Tibial artery (tissue), 4 donors: ENCODE results near the gene BCAR1.
"Not testable (repeated sequence)": the region's sequence is repeated elsewhere in the genome, so short reads cannot be mapped to it uniquely, and the experiment has no call there.

Experiments
- DNase-seq, 2 donors: peaks; one replicate each; pipeline ENCODE4 v3.0.0-alpha.2; 2019
- H3K27ac ChIP-seq, 2 donors: fragments of 200-600 bp; sonication (generic) in 1 of 2; 1 replicate in 1 of 2; 2 replicates in 1 of 2; pipeline ENCODE4 v1.5.1; 2018 to 2019; ENCODE audit warnings: mild to moderate bottlenecking in 1 of 2
- H3K27me3 ChIP-seq, 2 donors: fragments of 200-600 bp; sonication (generic) in 1 of 2; one replicate each; pipeline versions ENCODE4 v1.5.1 to v1.6.0; 2016 to 2019
- H3K36me3 ChIP-seq, 3 donors: fragments of 200-600 bp; sonication (generic) in 2 of 3; one replicate each; pipeline ENCODE4 v1.5.1; 2016 to 2019; ENCODE audit warnings: mild to moderate bottlenecking in 2 of 3
- H3K4me1 ChIP-seq, 4 donors: fragments of 200-600 bp; sonication (generic) in 2 of 4; 1 replicate in 3 of 4; 2 replicates in 1 of 4; pipeline ENCODE4 v1.5.1; 2016 to 2019
- H3K4me3 ChIP-seq, 2 donors: fragments of 200-600 bp; sonication (generic) in 1 of 2; 1 replicate in 1 of 2; 2 replicates in 1 of 2; pipeline ENCODE4 v1.5.1; 2018 to 2019; ENCODE audit warnings: mild to moderate bottlenecking in 2 of 2
- H3K9me3 ChIP-seq, 3 donors: fragments of 200-600 bp; sonication (generic) in 1 of 3; one replicate each; pipeline ENCODE4 v1.5.1; 2016 to 2019
- CTCF ChIP-seq, 2 experiments: fragments of 200-600 bp in 1 of 2; fragments of 450-650 bp in 1 of 2; IDR thresholded peaks; one replicate each; pipeline ENCODE4 v1.5.1; 2017 to 2019; ENCODE audit warnings: antibody characterized with exemption in 2 of 2, mild to moderate bottlenecking in 1 of 2, moderate library complexity in 1 of 2
- intact Hi-C: fragments of 100-400 bp; cut with DNase I; formaldehyde crosslinking; loops from one replicate; pipeline ENCODE4 v1.15.0; 2023; ENCODE audit warnings: low total_unique reads

Gene BCAR1

DNA sequence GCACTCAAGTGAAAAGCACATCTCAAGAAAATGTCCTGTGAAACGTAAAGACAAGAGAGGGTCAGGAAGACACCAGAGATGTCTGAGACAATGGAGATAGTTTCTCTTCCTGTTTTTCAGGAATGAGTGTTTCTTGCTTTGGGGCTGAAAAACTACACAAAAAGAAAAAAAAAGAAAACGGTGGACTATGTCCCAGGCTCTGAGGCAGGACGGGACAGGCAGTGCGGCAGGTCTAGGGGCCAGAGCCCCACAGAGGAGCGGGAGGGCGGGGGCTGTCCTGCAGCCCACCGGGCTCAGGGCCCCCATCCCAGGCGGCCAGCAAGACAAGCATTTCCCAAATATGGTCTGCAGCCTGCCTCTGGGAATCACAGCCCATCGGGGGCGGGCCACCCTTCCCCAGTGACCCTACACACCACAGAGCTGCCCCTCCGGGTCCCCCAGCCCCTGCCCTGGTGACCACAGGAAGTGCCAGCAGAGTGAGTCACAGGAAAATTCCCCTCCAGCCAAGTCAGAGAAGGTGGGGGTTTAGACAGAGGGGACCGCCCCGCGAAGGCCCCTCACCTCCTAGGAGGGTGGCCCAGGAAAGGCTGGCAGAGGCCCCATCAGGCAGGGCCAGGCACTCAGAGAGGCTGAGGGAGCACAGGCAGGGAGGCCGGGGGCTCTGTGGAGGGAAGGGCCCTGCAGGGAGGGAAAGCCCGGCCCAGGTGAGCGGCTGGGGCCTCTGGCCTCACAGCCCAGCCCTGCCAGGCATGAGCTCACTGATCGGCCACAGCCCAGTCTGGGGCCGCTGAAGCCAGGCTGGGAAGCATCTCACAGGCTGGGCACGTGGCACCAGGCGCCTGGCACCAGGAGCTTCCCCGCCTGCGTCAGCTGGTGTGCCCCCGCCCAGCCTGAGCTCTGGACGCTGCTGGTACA, 6.3 kb downstream of the BCAR1 start:
- Histone ChIP-seq H3K9me3 (no peaks in the 10 kb centered on the region), H3K4me3 (peak overlapping the region; percentile 15 to 18), H3K36me3 (peaks cover 15 to 25% (median 16%) of the 10 kb centered on the region in 3 donors), H3K27me3 (no peaks in the 10 kb centered on the region), H3K4me1 (peaks cover 0 to 100% (median 94%) of the 10 kb centered on the region in 4 donors), H3K27ac (peak overlapping the region; percentile 93 to 99)
- intact Hi-C loops: no loop called here
- peak; percentile 88 to 99 for DNase-seq
- no peak for TF ChIP-seq CTCF (IDR thresholded peaks at IDR 0.05)

- Histone ChIP-seq H3K36me3 (peaks cover 15 to 25% (median 16%) of the 10 kb centered on the region in 3 donors), H3K4me1 (peaks cover 0 to 100% (median 94%) of the 10 kb centered on the region in 4 donors), H3K4me3 (peak overlapping the region in 1 of 2 donors; percentile 17), H3K27ac (peak overlapping the region; percentile 93 to 99), H3K9me3 (no peaks in the 10 kb centered on the region), H3K27me3 (no peaks in the 10 kb centered on the region)
- no peak for TF ChIP-seq CTCF (IDR thresholded peaks at IDR 0.05)
- intact Hi-C loops: no loop called here
- peak; percentile 82 to 94 for DNase-seq
Measured at GRCh38 chr16:75244225-75244809, 7.1 kb downstream of the BCAR1 start.

DNA sequence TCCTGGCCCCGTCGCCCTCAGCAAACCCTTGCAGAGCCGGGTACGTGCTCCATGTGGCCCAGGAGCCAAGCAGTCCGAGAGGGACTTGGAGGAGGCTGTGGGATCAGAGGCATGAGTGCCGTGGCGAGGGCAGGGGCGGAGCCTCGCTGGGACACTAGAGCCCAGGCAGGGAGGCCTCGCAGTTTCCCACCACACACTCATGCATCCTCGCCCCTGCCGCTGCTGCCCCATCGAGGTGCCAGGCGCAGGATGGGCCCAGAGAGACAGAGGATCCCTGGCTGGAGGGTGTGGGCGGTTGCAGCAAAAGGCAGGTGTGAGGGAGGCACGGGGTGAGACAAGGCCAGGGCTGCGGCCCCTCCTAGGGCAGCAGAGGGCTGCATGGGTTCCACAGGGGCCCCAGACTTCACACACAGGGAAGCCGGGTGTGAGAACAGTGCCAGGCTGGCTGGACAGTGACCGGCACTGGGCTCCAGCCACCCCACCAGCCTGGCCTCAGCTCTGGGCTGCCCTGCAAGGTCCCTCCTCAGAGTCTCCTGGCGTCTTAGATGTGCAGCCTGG, 7.7 kb downstream of the BCAR1 start:
- Histone ChIP-seq H3K36me3 (peaks cover 15 to 25% (median 16%) of the 10 kb centered on the region in 3 donors), H3K9me3 (no peaks in the 10 kb centered on the region), H3K27me3 (no peaks in the 10 kb centered on the region), H3K27ac (peak overlapping the region; percentile 93 to 99), H3K4me1 (peaks cover 0 to 100% (median 94%) of the 10 kb centered on the region in 4 donors), H3K4me3 (peak overlapping the region in 1 of 2 donors; percentile 17)
- no peak for DNase-seq
- no peak for TF ChIP-seq CTCF (IDR thresholded peaks at IDR 0.05)
- intact Hi-C loops: no loop called here

- H3K27me3 ChIP-seq, intact Hi-C loops, DNase-seq, H3K9me3 ChIP-seq, H3K4me3 ChIP-seq: not testable (repeated sequence)
- Histone ChIP-seq H3K4me1 (peaks cover 0 to 100% (median 94%) of the 10 kb centered on the region in 4 donors), H3K27ac (peak overlapping the region; percentile 93 to 99), H3K36me3 (peaks cover 15 to 26% (median 16%) of the 10 kb centered on the region in 3 donors)
Measured at GRCh38 chr16:75242436-75243078, 8.9 kb downstream of the BCAR1 start.

DNA sequence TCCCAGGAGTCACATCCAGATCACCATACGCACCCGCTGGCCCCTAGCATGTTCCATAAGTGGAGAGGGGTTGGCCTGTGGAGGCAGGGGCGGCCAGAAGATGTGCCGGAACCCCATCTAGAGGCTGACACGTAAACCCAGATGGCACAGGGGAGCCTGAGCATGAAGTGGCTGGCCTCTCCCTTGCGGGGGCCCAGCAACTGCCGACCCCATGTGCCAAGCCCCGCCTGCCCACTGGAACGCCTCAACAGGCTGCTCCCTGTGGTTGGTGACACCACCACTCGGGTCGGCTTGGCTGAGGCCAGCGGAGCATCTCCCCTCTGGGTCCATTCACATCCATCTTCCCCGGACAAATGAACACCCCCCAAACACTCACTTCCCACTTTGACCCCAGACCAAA, 9.5 kb downstream of the BCAR1 start:
- Histone ChIP-seq H3K4me3 (no peak overlapping the region), H3K36me3 (peaks cover 15 to 32% (median 16%) of the 10 kb centered on the region in 3 donors), H3K27ac (peak overlapping the region; percentile 93 to 99), H3K27me3 (no peaks in the 10 kb centered on the region), H3K9me3 (no peaks in the 10 kb centered on the region), H3K4me1 (peaks cover 0 to 100% (median 94%) of the 10 kb centered on the region in 4 donors)
- no peak for DNase-seq
- TF ChIP-seq CTCF (IDR thresholded peaks at IDR 0.05): no peak
- intact Hi-C loops: no loop called here
